GM12864 (cell line): ENCODE measurements around the gene TSPAN17.

Experiments used
- DNase-seq: peaks from one replicate; pipeline ENCODE4 v3.0.0-alpha.2; 2011; ENCODE audit warnings: low read depth
- H3K4me3 ChIP-seq: 2 replicates; pipeline ENCODE4 v1.5.1; 2011; ENCODE audit warnings: mild to moderate bottlenecking, low read depth, low read length, control low read depth
- TF ChIP-seq, protein P1 (sequence below): IDR thresholded peaks from 2 replicates; pipeline ENCODE4 v1.5.1; 2011; ENCODE audit warnings: low read depth, mild to moderate bottlenecking, moderate library complexity, low read length, control low read depth, inconsistent platforms; ENCODE audit errors: missing control alignments

Gene TSPAN17

GRCh38 chr5:176660530-176660859 lies 13.2 kb downstream of the TSPAN17 start:
- H3K4me3 ChIP-seq = no peak overlapping the region
- no peak for DNase-seq
- TF ChIP-seq, protein P1, sequence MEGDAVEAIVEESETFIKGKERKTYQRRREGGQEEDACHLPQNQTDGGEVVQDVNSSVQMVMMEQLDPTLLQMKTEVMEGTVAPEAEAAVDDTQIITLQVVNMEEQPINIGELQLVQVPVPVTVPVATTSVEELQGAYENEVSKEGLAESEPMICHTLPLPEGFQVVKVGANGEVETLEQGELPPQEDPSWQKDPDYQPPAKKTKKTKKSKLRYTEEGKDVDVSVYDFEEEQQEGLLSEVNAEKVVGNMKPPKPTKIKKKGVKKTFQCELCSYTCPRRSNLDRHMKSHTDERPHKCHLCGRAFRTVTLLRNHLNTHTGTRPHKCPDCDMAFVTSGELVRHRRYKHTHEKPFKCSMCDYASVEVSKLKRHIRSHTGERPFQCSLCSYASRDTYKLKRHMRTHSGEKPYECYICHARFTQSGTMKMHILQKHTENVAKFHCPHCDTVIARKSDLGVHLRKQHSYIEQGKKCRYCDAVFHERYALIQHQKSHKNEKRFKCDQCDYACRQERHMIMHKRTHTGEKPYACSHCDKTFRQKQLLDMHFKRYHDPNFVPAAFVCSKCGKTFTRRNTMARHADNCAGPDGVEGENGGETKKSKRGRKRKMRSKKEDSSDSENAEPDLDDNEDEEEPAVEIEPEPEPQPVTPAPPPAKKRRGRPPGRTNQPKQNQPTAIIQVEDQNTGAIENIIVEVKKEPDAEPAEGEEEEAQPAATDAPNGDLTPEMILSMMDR = no peak

GRCh38 chr5:176660860-176661641 lies 13.8 kb downstream of the TSPAN17 start:
- TF ChIP-seq, protein P1 = peak; percentile 99
- no peak for DNase-seq

DNA sequence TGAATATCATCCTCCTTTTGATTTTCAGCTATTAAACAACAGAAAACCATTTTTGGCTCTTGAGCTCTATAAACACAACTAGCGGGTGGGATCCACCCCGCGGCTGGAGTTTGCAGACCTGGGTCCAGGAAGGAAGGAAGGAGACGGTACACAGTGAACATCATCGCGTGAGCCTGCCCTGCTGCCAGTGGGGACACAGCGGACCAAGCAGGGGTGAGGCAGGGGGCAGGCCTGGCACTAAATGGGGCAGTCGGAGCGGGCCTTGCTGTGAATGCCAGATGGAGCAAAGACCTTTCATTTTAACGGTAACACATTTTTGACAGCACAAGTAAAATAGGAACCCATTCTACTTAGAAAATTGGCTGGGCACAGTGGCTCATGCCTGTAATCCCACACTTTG lies 14.4 kb downstream of the TSPAN17 start:
- TF ChIP-seq, protein P1 = no peak
- no peak overlapping the region for H3K4me3 ChIP-seq
- DNase-seq = no peak

More at GRCh38 chr5:176660860-176661641, 13.8 kb downstream of the TSPAN17 start:
- H3K4me3 ChIP-seq = no peak overlapping the region

- DNase-seq = no peak
- TF ChIP-seq, protein P1 = no peak
- H3K4me3 ChIP-seq = no peak overlapping the region
These were observed 15.4 kb downstream of the TSPAN17 start for GRCh38 chr5:176662371-176663333.

- TF ChIP-seq, protein P1 = no peak
- DNase-seq = no peak
- no peak overlapping the region for H3K4me3 ChIP-seq
These were observed 16.3 kb downstream of the TSPAN17 start for GRCh38 chr5:176663566-176663965.

- DNase-seq = no peak
- TF ChIP-seq, protein P1 = no peak
- H3K4me3 ChIP-seq = no peak overlapping the region
These were observed 17.2 kb downstream of the TSPAN17 start for GRCh38 chr5:176664479-176664878.
